Sigmoid colon (tissue), 4 donors: ENCODE results near the gene ZNF71.

Experiments used
- CTCF ChIP-seq, 4 experiments: fragments of 450-650 bp in 3 of 4; fragments of 200-600 bp in 1 of 4; IDR thresholded peaks; one replicate each; pipeline ENCODE4 v1.5.1; 2016 to 2019; ENCODE audit warnings: antibody characterized with exemption in 4 of 4, mild to moderate bottlenecking in 3 of 4, moderate library complexity in 2 of 4
- POLR2AphosphoS5 ChIP-seq, 4 donors: sonication (generic); formaldehyde crosslinking; IDR thresholded peaks; one replicate each; pipeline ENCODE4 v1.6.1; 2017; ENCODE audit warnings: antibody characterized with exemption in 4 of 4

GRCh38 chr19:56601375-56601774, 6.3 kb downstream of the ZNF71 start:
- TF ChIP-seq CTCF (IDR thresholded peaks at IDR 0.05), result no peak
- no peak for TF ChIP-seq POLR2AphosphoS5 (IDR thresholded peaks at IDR 0.05)
